IMR-90 (cell line): ENCODE data around the gene SCNN1B.

ENCODE experiments used
- CEBPB ChIP-seq: IDR thresholded peaks from 2 replicates; pipeline ENCODE4 v1.6.1; 2012; ENCODE audit warnings: low read depth, low read length, improper control_type of control experiment
- FOS ChIP-seq: fragments of 150-350 bp; IDR thresholded peaks from 2 replicates; pipeline ENCODE4 v1.6.1; 2016; ENCODE audit warnings: low read depth, low read length
- MAZ ChIP-seq: IDR thresholded peaks from 2 replicates; pipeline ENCODE4 v1.6.1; 2012; ENCODE audit warnings: low read depth, mild to moderate bottlenecking, low read length, improper control_type of control experiment, moderate library complexity, borderline replicate concordance
- MXI1 ChIP-seq: IDR thresholded peaks from 2 replicates; pipeline ENCODE4 v1.6.1; 2012; ENCODE audit warnings: low read depth, mild to moderate bottlenecking, low read length, moderate library complexity, borderline replicate concordance
- NFE2L2 ChIP-seq: fragments of 150-350 bp; IDR thresholded peaks from 2 replicates; pipeline ENCODE4 v1.6.1; 2016; ENCODE audit warnings: low read depth, mild to moderate bottlenecking, low read length
- POLR2A ChIP-seq: IDR thresholded peaks from 2 replicates; pipeline ENCODE4 v1.6.1; 2012; ENCODE audit warnings: mild to moderate bottlenecking, low read depth, low read length
- RAD21 ChIP-seq: IDR thresholded peaks from 2 replicates; pipeline ENCODE4 v1.6.1; 2012; ENCODE audit warnings: low read length, improper control_type of control experiment
- SMC3 ChIP-seq: fragments of 150-350 bp; IDR thresholded peaks from 2 replicates; pipeline ENCODE4 v1.6.1; 2016; ENCODE audit warnings: low read depth, mild to moderate bottlenecking, antibody characterized with exemption, low read length, moderate library complexity
- TF ChIP-seq, protein P1 (sequence below): conservative IDR thresholded peaks from 2 replicates; pipeline ENCODE4 v1.5.1; 2012; ENCODE audit warnings: mild to moderate bottlenecking, low read depth, low read length, improper control_type of control experiment

GRCh38 chr16:23284584-23284983, 17.5 kb upstream of the SCNN1B start:
- TF ChIP-seq RAD21 = no peak
- no peak for TF ChIP-seq CEBPB
- no peak for TF ChIP-seq MXI1
- TF ChIP-seq POLR2A = no peak
- TF ChIP-seq NFE2L2 = no peak
- TF ChIP-seq, protein P1, sequence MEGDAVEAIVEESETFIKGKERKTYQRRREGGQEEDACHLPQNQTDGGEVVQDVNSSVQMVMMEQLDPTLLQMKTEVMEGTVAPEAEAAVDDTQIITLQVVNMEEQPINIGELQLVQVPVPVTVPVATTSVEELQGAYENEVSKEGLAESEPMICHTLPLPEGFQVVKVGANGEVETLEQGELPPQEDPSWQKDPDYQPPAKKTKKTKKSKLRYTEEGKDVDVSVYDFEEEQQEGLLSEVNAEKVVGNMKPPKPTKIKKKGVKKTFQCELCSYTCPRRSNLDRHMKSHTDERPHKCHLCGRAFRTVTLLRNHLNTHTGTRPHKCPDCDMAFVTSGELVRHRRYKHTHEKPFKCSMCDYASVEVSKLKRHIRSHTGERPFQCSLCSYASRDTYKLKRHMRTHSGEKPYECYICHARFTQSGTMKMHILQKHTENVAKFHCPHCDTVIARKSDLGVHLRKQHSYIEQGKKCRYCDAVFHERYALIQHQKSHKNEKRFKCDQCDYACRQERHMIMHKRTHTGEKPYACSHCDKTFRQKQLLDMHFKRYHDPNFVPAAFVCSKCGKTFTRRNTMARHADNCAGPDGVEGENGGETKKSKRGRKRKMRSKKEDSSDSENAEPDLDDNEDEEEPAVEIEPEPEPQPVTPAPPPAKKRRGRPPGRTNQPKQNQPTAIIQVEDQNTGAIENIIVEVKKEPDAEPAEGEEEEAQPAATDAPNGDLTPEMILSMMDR = no peak
- no peak for TF ChIP-seq SMC3
- TF ChIP-seq MAZ = no peak
- no peak for TF ChIP-seq FOS
